NCI-H2171 treated with DMSO at 0.1 percent for 48 hours (cell line): ENCODE results near the gene PPARA.

Experiments
- DNase-seq: peaks from one replicate; lab custom pipeline; 2025; lab: John Stamatoyannopoulos, UW

PPARA gene

DNA sequence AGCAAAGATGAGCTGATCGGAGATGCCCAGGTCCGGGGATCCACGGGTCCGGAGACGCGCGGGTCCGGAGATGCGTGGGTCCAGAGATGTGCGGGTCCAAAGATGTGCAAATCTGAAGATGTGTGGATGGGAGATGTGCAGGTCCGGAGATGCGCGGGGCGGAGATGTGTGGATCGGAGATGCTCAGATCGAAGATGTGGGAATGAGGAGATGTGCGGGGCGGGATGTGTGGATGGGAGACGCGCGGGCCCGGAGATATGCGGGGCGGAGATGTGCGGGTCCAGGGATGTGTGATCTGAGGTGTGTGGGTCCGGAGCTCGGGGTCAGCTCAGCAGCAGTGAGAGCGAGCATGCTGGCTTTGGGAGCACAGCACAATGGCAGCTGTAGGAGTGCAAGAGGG lies 64.3 kb downstream of the PPARA start:
- no peak for DNase-seq

DNA sequence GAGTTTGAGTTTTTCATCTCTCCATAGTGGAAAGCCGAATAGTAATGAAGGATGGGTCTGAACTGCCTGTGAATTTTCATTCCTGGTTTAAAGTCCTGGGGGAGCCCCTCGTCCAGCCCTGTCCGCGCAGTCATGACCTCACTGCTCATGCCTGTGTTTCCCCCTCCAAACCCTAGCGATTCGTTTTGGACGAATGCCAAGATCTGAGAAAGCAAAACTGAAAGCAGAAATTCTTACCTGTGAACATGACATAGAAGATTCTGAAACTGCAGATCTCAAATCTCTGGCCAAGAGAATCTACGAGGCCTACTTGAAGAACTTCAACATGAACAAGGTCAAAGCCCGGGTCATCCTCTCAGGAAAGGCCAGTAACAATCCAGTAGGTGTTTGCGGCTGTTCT lies 69.3 kb downstream of the PPARA start:
- DNase-seq = no peak

- no peak for DNase-seq
Observed at GRCh38 chr22:46220921-46221320, 70.6 kb downstream of the PPARA start.

DNA sequence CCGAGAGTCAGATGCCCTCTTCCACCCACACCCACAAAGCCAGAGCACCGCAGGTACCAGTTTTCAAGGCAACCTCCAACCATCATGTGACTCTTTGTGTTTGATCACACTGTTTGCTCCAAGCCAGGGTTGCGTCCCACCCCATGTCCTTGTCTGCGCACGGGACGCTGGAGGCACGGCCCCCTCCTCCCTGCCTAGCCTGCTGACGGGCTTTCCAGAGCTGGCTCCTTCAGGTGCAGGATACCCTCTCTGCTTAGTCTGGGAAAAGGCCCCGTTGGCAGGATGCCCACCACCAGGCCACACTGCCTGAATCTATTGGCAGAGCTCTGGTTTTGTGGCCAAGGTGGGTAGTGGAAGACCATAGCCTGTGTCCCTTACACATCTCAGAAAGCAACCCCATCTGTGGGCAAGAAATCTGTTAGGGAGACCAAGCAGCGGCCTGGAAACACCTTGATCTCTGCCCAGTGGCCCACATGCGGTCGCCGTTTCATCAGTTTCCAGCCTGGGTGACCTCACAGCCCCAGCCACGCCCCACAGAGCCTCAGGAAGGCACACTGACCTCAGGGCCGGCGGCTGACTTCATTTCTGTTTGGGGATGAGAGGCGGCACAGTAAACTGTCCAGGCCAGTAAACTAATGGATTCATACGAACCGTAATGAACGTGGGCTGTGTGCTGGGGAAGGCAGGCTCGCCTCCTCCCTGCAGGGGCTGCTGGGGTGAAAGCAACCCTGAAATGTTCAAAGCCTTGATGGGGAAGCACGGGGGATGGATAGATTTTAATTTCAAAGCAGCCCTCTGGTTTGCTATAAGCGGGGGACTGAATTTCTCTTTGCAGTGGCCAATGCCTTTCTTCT lies 73.9 kb downstream of the PPARA start:
- no peak for DNase-seq

DNA sequence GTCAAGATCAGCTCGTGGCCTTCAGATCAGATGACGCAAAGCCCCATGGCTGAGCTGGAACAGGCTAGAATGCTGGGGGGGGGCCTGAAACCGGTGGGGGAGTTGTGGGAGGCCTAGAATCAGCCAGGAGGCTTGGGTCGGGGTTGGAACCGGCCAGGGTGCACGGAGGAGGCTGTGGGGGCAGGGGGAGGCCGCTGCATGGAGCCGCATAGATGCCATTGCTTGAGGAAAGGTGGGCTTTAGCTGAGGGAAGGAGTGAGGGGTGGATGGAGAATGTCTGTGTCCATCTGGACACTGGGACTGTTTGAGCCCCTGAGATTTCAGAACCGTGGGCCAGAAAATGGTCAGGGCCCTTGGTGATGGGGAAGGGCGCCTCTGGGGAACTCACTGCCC lies 74.6 kb downstream of the PPARA start:
- no peak for DNase-seq

DNA sequence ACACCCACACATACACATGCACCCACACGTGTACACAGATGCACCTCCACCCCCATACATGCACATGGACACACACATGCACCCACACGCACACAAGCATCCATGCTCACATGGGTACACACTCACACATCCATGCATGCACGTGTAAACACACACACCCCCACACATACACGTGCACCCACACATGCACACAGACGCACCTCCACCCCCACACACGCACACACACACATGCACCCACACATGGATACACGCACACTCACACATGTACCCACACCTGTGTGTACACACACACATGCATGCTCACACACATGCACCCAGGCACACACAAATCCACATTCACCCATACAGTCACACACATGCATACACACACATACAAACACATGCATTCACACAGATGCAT lies 75.3 kb downstream of the PPARA start:
- DNase-seq = no peak

DNA sequence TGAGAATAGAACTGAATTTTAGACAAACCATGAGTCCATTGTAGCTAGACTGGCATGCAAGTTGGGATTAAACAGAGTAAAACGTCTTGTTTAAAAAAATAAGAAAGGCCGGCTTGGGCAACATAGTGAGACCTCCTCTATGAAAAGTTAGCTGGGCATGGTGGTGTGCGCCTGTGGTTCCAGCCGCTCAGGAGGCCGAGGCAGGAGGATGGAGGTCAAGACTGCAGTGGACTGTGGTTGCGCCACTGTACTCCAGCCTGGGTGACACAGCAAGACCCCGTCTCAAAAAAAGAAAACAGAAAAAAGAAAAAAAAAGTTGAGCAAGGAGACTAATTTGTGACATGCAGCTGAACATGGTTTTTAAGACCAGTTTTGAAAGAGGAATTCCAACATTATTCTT lies 76.3 kb downstream of the PPARA start:
- no peak for DNase-seq

DNA sequence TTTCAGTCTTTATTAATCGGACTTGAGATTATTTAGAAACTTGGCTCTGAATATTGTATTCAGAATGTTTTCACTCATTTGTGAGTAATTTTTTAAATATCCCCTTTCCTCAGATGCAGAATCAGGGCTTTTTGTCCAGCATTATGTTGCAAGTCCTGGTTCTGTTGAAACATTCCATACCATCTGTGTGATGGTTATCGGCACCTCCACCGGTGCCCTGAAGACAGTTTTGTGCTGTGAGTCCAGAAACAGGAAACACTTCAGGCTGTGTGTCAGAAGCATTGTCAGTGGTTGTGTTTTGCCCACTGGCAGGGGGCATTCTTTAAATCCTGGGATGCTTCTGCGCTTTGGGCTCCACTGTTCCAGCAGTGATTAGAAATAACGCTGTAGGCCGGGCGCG lies 79.4 kb downstream of the PPARA start:
- DNase-seq = no peak

DNA sequence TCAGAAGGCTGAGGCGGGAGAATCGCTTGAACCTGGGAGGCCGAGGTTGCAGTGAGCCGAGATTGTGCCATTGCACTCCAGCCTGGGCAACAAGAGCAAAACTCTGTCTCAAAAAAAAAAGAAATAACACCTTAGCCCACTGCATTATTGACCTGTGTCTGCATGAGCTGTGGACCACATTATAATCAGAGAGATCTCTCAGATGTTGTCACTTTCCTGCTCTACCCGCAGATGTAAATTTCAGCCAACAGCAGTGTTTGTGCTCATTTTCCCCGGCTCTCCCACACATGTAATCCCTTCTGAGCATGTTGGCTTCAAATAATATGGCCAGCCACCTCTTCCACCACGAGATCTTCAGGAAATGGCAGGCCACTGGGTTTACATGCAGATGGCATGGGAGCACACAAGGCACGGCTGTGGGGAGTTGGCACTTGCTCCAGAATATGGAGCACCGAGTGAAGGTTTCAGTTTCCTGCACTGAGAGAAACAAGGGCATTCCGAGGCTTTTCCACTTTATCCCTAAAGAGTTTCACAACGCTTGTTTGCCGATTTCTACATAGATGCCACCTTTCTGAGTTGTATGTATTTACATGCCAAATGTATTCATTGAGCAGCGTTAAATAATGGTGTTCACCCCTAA lies 80.1 kb downstream of the PPARA start:
- DNase-seq = no peak

DNA sequence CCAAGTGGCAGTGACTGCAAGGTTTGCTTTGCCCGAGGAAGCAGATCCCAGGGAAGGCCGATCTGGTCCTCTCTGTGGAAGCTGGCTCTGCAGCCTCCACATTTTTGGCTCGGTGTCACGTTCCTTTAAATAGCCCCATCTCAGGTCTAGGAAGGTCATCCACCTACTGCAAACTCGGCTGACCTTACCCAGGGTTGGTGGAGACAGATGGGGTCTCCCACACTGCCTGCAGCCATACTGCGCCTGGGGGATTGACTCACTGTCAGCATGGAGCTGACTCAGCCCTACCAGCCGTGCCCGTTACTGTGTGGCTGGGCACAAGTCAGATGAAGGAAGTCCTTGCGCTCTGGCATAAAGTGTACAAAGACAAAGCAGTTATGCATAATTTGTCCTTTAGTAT lies 82.9 kb downstream of the PPARA start:
- DNase-seq = no peak

GRCh38 chr22:46234969-46235368 lies 84.6 kb downstream of the PPARA start:
- no peak for DNase-seq

GRCh38 chr22:46237453-46238124 lies 87.3 kb downstream of the PPARA start:
- DNase-seq = no peak

- DNase-seq = no peak
Observed at GRCh38 chr22:46238541-46238940, 88.2 kb downstream of the PPARA start.

DNA sequence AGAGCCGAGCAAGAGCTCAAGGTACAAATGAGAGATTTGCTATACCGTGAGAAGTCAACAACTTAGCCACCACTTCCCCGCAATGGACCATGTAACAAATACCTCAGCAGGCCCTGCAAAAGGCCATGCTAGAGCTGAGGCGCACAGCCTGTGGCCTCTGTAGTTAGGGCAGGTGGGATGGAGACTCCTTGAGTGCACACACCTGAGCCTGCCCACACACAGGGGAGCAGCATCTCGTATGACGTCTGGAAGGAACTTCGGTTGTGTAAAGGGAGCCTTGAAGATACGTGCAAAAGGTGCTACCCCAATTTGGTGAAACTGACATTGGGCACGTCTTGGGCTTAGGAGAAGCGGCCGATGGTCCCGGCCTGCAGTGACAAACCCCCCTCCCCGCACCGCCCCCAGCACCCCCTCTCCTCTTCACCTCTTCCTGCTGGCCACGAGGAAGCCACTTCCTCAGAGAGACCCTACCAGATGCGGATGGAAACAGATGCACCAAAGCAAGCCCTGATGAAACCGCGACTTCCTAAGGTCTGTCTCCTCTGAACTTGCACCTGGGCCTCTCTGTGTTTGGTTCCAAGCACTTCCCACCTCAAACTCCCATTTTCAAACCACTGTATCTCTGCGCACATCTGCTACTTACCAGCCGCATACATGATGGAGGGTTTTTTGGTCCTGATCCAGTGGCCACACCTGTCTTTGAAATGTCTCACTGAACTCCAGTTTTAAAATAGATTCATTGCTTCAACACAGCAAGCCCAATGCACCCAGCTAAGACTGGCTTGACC lies 89.1 kb downstream of the PPARA start:
- DNase-seq = no peak

GRCh38 chr22:46240073-46240472 lies 89.7 kb downstream of the PPARA start:
- no peak for DNase-seq

- no peak for DNase-seq
Observed at GRCh38 chr22:46240506-46240905, 90.2 kb downstream of the PPARA start.

DNA sequence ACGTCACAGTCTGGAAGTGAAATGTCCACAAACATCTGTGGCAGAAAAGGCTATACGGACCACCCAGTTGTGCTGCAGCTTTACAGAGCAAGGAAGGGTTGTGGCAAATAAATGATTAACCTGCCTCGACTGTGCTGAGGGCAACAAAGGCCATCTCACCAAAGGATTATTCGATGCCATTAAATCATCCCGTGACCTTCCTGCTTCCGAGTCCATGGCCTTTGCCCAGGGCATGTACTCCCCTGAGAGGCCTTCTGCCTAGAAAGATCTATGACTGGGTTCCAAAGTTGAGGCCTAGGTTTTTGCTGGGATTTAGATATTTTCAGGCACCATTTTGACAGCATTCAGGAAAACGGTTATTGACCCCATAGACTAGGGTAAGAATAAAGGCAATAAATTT lies 90.6 kb downstream of the PPARA start:
- DNase-seq = no peak

GRCh38 chr22:46241396-46242007 lies 91.2 kb downstream of the PPARA start:
- DNase-seq = no peak

DNA sequence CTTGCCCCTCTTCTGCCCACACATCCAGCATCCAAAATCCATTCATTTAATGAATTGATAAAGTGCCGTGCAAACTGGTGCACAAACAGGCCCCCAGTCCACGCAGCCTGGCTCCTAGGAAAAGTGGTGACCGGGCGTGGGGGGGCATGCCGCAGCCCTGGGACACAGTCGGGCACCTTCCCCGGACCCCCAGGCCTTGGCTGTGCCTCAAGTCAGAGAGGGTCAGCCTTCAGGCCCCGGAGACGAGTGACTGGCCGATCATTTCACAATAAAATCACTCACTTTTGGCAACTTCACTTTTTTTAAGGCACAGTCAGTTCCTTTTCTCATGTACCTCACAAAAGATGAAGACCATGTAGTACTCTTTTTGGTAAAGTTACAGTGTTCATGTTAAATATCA lies 91.8 kb downstream of the PPARA start:
- DNase-seq = no peak

DNA sequence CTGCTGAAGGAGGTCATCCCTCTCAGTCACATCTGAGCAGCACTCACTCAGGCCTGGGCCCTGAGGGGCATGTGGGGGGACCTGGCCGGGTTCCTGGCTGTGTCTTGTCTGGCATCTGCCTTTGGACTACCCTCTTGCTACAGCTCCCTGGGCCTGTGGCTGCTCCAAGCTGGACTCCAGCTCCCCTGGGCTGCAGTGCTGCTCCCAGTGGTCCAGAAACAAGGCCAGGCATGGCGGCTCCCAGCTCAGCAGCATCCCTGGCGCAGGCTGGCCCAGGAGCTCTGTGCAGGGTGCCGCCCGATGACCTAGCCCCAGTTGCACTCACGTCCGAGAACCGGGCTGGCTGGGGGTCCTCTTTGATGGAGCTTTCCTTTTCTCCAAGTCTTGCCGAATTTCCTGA lies 94.4 kb downstream of the PPARA start:
- no peak for DNase-seq

DNA sequence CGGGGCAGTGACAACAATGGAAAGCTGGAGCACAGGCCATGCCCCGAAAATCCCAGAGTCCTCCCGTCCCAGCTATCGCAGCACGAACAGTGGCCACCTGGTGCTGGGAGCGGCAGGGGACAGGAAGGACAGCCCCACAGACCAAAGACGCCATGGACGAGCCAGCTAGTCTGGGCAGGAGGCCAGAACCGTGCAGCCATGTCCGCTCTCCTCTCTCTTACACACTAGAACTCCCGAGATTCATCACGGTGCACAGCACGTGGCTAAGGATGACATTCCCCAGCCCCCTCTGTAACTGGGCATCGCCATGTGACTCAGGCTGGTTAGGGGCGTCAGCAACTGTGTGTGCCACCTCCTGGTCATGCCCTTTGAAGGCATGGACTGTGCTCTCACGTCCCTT lies 95.2 kb downstream of the PPARA start:
- DNase-seq = no peak

GRCh38 chr22:46246178-46246577 lies 95.9 kb downstream of the PPARA start:
- DNase-seq = no peak
